Suprapubic skin (tissue), 4 donors: ENCODE data around the gene PTPN14.

Experiments
- EP300 ChIP-seq: sonication (generic); formaldehyde crosslinking; IDR thresholded peaks from one replicate; pipeline ENCODE4 v1.6.1; 2017; ENCODE audit warnings: antibody characterized with exemption
- POLR2A ChIP-seq, 2 donors: fragments of 450-650 bp; IDR thresholded peaks; one replicate each; pipeline ENCODE4 v1.6.1; 2017; ENCODE audit warnings: antibody characterized with exemption in 2 of 2, mild to moderate bottlenecking in 2 of 2, moderate library complexity in 2 of 2
- POLR2AphosphoS5 ChIP-seq, 3 donors: sonication (generic); formaldehyde crosslinking; IDR thresholded peaks; one replicate each; pipeline ENCODE4 v1.6.1; 2017; ENCODE audit warnings: antibody characterized with exemption in 3 of 3
- TF ChIP-seq, protein P1 (sequence below), 2 donors: fragments of 200-600 bp in 1 of 2; fragments of 450-650 bp in 1 of 2; sonication (generic) in 1 of 2; IDR thresholded peaks; one replicate each; pipeline ENCODE4 v1.5.1; 2016 to 2019; ENCODE audit warnings: antibody characterized with exemption in 2 of 2, mild to moderate bottlenecking in 1 of 2, moderate library complexity in 1 of 2

DNA sequence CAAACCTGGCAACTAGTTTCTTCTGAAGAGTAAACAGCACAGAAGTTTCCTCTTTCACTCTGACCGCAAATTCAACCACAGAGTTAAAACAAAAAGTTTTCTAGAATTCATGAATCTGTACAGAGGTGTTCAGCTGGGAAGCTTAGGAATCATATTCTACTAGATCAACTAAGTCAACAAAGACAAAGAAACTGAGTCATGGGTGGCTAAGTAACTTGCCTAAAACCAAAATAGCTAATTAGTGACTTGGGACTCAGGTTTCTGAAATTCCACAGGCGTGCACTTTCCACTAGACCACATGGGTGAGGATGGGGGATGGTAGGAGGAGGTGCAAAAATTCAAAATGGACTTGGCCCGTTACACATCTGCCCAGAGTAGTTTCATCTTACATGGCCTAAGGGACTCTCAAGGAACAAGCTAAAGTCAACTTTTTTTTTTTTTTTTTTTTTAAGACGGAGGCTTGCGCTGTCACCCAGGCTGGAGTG is 25.8 kb downstream of the PTPN14 start:
- TF ChIP-seq, protein P1, sequence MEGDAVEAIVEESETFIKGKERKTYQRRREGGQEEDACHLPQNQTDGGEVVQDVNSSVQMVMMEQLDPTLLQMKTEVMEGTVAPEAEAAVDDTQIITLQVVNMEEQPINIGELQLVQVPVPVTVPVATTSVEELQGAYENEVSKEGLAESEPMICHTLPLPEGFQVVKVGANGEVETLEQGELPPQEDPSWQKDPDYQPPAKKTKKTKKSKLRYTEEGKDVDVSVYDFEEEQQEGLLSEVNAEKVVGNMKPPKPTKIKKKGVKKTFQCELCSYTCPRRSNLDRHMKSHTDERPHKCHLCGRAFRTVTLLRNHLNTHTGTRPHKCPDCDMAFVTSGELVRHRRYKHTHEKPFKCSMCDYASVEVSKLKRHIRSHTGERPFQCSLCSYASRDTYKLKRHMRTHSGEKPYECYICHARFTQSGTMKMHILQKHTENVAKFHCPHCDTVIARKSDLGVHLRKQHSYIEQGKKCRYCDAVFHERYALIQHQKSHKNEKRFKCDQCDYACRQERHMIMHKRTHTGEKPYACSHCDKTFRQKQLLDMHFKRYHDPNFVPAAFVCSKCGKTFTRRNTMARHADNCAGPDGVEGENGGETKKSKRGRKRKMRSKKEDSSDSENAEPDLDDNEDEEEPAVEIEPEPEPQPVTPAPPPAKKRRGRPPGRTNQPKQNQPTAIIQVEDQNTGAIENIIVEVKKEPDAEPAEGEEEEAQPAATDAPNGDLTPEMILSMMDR (IDR thresholded peaks at IDR 0.05): no peak
- TF ChIP-seq POLR2A (IDR thresholded peaks at IDR 0.05) (no peak), EP300 (no peak), POLR2AphosphoS5 (IDR thresholded peaks at IDR 0.05) (no peak)
